GM12801 (cell line): ENCODE measurements around the gene SLC6A18.

Experiments used
- TF ChIP-seq, protein P1 (sequence below): IDR thresholded peaks from one replicate; pipeline ENCODE4 v1.5.1; 2011; ENCODE audit warnings: control low read depth; ENCODE audit not compliant: insufficient read length; ENCODE audit errors: extremely low read depth

The SLC6A18 gene

GRCh38 chr5:1235379-1235778 is 10.2 kb downstream of the SLC6A18 start:
- TF ChIP-seq, protein P1, sequence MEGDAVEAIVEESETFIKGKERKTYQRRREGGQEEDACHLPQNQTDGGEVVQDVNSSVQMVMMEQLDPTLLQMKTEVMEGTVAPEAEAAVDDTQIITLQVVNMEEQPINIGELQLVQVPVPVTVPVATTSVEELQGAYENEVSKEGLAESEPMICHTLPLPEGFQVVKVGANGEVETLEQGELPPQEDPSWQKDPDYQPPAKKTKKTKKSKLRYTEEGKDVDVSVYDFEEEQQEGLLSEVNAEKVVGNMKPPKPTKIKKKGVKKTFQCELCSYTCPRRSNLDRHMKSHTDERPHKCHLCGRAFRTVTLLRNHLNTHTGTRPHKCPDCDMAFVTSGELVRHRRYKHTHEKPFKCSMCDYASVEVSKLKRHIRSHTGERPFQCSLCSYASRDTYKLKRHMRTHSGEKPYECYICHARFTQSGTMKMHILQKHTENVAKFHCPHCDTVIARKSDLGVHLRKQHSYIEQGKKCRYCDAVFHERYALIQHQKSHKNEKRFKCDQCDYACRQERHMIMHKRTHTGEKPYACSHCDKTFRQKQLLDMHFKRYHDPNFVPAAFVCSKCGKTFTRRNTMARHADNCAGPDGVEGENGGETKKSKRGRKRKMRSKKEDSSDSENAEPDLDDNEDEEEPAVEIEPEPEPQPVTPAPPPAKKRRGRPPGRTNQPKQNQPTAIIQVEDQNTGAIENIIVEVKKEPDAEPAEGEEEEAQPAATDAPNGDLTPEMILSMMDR = no peak

GRCh38 chr5:1235838-1236237 is 10.7 kb downstream of the SLC6A18 start:
- TF ChIP-seq, protein P1 = no peak

DNA sequence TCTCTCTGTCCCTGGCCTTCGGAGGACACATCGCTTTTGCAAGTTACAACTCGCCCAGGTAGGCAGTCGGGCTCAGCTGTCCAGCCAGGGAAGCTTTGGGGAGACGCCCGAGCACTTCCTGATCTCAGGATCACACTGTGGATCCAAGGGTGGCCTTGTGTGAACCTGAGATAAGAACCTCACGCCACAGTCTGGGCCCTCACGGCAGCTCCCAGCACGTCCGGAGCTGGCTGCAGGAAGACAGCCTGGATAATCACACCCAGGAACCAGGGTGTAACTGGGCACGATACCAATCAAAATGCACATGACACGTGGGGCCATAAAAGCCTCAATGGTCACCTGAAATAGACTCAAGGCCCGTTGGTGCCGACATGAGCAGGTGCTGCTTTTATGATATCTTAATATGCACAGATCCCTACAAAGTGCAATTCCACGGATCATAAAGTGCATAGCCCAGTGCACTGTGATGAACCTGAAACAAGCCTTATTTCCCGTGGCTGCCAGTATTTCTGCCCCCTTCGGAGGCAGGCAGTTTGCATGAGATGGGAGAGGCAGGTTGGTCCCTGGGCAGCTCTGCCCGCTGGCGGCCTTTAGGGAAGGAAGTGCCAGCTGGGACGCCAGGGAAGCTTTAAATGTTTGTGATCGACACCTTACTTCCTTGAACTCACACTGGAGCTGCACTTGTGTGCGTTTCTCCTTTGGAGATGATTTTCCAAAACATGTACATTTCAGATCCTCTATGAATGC is 14.5 kb downstream of the SLC6A18 start:
- TF ChIP-seq, protein P1 = no peak

DNA sequence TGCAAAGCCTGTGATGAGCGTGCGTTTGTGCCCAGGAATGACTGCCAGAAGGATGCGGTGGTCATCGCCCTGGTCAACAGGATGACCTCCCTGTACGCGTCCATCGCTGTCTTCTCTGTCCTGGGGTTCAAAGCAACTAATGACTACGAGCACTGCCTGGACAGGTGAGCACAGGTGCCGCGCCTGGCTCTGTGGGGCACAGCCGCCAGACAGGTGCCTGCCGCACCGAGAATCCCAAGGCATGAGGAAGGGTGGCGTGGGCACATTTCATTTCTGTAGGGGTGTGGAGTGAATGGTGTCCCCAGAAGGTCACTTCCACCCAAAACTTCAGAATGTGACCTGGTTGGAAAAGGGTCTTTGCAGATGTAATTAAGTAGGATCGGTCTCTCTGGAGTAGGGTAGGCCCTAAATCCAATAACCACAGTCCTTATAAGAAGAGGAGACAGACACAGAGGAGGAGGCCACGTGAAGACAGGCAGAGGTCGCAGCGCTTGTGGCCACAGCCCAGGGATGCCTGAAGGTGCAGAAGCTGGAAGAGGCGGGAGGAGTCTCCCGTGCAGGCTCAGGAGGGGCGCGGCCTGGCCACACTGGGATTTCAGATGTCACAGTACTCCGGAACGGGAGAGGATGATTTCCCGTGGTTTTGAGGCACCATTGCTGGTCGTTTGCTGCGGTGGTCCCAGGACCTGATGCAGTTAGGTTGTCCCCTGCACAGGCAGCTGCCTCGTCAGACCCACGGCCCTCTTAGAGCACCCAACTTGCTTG is 15.5 kb downstream of the SLC6A18 start:
- TF ChIP-seq, protein P1 = no peak

GRCh38 chr5:1241509-1242080 is 16.4 kb downstream of the SLC6A18 start:
- TF ChIP-seq, protein P1 = no peak

DNA sequence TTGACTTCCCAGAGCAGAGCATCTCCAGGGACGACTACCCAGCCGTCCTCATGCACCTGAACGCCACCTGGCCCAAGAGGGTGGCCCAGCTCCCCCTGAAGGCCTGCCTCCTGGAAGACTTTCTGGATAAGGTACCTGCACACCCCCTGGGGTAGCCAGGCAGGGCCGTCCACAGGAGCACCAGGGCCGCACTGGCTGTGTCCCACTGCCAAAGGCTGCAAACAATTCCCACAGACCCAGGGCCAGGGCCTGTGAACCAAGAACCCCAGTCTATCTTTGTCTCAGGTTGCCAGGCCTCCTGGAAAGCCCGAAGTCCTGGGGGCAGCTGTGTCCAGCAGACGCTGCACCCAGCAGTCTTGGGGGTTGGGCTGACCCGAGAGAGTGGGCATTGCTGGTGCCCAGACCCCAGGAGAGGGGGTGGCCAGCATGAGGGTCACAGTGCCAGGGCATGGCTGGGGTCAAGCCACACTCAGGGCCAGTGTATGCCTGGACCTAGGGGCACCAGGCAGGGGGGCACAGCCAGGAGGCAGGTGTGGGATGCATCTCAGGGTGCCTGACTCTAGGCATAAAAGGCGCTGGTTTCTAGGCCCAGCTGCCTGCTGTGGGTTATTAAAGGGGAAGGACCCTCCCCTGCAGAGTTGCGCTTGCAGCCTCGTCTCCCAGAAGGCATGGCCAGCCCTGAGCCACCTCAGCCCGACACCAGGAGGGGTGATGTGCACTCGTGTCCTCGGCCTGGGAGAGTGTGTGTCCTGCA is 17.7 kb downstream of the SLC6A18 start:
- TF ChIP-seq, protein P1 = no peak
